Fibroblast of pulmonary artery (primary cell): ENCODE measurements around the gene HIPK2.

Experiments used
- DNase-seq: peaks from one replicate; pipeline ENCODE4 v3.0.0-alpha.2; 2010; ENCODE audit warnings: low read depth
- H3K4me3 ChIP-seq: replicated peaks from 2 replicates; pipeline ENCODE4 v1.5.1; 2011; ENCODE audit warnings: low read depth, mild to moderate bottlenecking, control low read depth, low read length, moderate library complexity
- CTCF ChIP-seq: IDR thresholded peaks from 2 replicates; pipeline ENCODE4 v1.5.1; 2011; ENCODE audit warnings: mild to moderate bottlenecking, control low read depth, low read length, inconsistent platforms; ENCODE audit errors: missing control alignments

HIPK2 gene

GRCh38 chr7:139768249-139768824 lies 9.5 kb downstream of the HIPK2 start:
- no peak for TF ChIP-seq CTCF
- no peak overlapping the region for H3K4me3 ChIP-seq
- no peak for DNase-seq

- DNase-seq: peak; percentile 42
- no peak overlapping the region for H3K4me3 ChIP-seq
- TF ChIP-seq CTCF: no peak
Measured at GRCh38 chr7:139767561-139767982, 10.2 kb downstream of the HIPK2 start.

DNA sequence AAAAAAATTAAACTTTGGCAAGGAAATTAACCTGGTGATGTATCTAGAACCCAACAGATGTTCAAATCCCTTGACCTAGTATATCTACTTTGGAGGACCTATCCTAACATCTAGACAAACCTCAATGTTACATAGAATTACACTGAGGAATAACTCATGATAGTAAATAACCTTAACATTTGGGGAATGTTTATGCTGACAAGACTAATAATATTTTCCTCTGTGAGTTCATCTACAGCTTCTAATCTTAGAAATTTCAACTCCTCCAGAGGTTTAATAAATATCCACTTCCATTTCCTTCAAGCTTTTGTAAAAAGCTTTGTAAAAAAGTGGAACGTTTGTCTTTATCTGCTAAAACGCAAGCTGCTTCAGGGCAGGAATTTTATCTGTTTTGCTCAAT lies 12.7 kb downstream of the HIPK2 start:
- no peak for TF ChIP-seq CTCF
- no peak for DNase-seq
- no peak overlapping the region for H3K4me3 ChIP-seq

DNA sequence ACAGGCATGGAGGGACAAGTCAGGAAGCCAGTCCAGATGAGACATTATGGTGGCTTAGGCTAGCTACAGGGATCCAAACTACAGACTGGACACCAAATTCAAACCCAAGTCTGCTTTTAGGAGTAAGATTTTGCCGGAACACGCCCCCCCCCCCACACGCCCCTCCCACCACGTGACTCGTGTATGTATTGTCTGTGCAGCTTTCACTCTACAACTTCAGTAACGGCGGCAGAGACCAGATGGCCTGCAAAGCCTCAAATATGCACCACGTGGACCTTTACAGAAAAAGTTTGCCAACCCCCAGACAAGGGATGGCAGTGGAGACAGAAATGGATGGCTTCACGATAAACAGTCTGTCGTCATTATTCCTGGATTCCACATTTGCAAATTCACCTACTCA lies 14.5 kb downstream of the HIPK2 start:
- no peak overlapping the region for H3K4me3 ChIP-seq
- DNase-seq: no peak
- no peak for TF ChIP-seq CTCF

DNA sequence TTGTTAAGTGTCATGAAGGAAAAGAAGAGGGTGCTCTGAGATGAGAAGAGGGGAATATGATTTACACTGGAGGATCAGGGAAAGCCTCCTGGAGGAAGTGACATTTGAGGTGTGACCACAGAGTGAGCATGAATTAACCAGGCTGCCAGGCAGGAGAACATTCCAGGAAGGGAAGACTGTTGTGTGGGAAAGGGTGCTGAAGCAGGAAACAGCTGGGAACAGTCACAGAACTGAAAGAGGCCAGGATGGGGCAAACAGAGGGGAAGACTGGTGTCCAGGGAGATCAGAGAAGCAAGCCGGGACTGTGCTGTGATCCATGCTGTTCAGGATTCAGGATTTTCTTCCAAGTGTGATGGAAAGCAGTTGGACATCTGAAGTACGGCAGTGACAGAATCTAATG lies 14.9 kb downstream of the HIPK2 start:
- H3K4me3 ChIP-seq: no peak overlapping the region
- TF ChIP-seq CTCF: no peak
- peak; percentile 89 for DNase-seq

DNA sequence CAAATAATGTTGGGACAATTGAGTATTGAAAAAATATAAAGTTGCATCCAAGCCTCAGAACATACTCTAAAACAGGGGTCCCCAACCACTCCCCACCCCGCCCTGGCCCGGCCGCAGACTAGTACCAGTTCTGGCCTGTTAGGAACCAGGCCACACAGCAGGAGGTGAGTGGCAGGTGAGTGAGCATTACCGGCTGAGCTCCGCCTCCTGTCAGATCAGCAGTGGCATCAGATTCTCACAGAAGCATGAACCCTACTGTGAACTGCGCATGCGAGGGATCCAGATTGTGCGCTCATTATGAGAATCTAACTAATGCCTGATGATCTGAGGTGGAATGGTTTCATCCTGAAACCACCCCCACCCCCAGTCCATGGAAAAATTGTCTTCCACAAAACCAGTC lies 19.4 kb downstream of the HIPK2 start:
- no peak for TF ChIP-seq CTCF
- H3K4me3 ChIP-seq: no peak overlapping the region
- no peak for DNase-seq

DNA sequence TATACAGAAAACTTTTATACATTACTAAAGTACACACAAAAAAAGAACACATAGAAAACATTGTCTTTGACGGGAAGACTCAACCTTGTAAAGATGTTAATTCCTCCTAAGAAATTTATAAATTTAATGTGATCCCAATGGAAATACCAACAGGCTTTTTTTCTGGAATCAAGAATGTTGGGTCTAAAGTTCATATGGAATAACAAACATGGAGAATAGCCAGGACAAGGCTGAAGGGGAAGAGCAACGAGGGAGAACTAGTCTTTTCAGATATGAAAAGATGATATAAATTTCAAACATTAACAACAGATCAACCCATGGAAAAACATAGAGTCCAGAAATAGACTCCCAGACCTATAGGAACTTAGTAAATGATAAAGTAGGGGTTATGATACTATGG lies 19.8 kb downstream of the HIPK2 start:
- no peak overlapping the region for H3K4me3 ChIP-seq
- TF ChIP-seq CTCF: no peak
- no peak for DNase-seq
